ENCODE results near the gene TCEAL4. TPM values are rescaled to one million over a fixed set of nuclear protein-coding genes. Genes with fewer than 3 reads are reported as not detected.

The TCEAL4 gene
- 100 to 1,000 TPM; 343 to 818 (median 418) TPM for total RNA-seq

GRCh38 chrX:103585411-103586313 is at the start of gene TCEAL4:
Gene TCEAL4 (plus strand): TSS chrX:103585515. CDS start chrX:103586676, 1,161 bp downstream.
- Histone ChIP-seq H3K4me3 (peak within 1 kb of the TSS; percentile 67 to 77 (median 68)), H3K9me3 (no peaks in the 10 kb centered on the region), H3K27me3 (no peaks in the 10 kb centered on the region), H3K27ac (replicated peaks in 1 of 4) (peak within 1 kb of the TSS; percentile 86 to 91 (median 88)), H3K4me1 (peaks cover 0 to 37% (median 10%) of the 10 kb centered on the region in 4 donors), H3K36me3 (peaks cover 0 to 6% (median 0%) of the 10 kb centered on the region in 4 donors)
- intact Hi-C loops (cut with DNase I), result no loop called here
- no peak for DNase-seq (ENCODE audit: extremely low spot score)
- WGBS, result 22% methylated on average over 40 of the region's 56 CpGs
- TF ChIP-seq EP300 (IDR thresholded peaks at IDR 0.05) (no peak), POLR2AphosphoS5 (IDR thresholded peaks at IDR 0.05) (peak; percentile 71 to 87)

GRCh38 chrX:103536071-103536470 is 49.2 kb upstream of the TCEAL4 start:
- H3K4me1 ChIP-seq, result peaks cover 0 to 71% (median 21%) of the 10 kb centered on the region in 4 donors
- no peaks in the 10 kb centered on the region for H3K27me3 ChIP-seq
- DNase-seq (ENCODE audit: extremely low spot score), result no peak
- intact Hi-C loops (cut with DNase I), result no loop called here
- H3K27ac ChIP-seq (replicated peaks in 1 of 4), result peak overlapping the region; percentile 63 to 80 (median 72)
- no peaks in the 10 kb centered on the region for H3K36me3 ChIP-seq
- H3K4me3 ChIP-seq, result peak overlapping the region in 2 of 4 donors; percentile 3 to 13
- TF ChIP-seq CTCF (IDR thresholded peaks at IDR 0.05) (no peak), POLR2AphosphoS5 (IDR thresholded peaks at IDR 0.05) (peak; percentile 4 to 47)
- no peaks in the 10 kb centered on the region for H3K9me3 ChIP-seq

GRCh38 chrX:103536732-103537131 is 48.6 kb upstream of the TCEAL4 start:
- peak overlapping the region; percentile 63 to 80 (median 72) for H3K27ac ChIP-seq (replicated peaks in 1 of 4)
- no peak overlapping the region for H3K4me3 ChIP-seq
- intact Hi-C loops (cut with DNase I), result no loop called here

GRCh38 chrX:103537871-103538387 is 47.4 kb upstream of the TCEAL4 start:
- WGBS, result 67% methylated on average over 3 of the region's 3 CpGs
- no peaks in the 10 kb centered on the region for H3K9me3 ChIP-seq
- H3K27ac ChIP-seq (replicated peaks in 1 of 4), result peak overlapping the region; percentile 73 to 80 (median 76)
- no peak for TF ChIP-seq CTCF (IDR thresholded peaks at IDR 0.05)
- TF ChIP-seq EP300 (IDR thresholded peaks at IDR 0.05), result no peak
- TF ChIP-seq POLR2AphosphoS5 (IDR thresholded peaks at IDR 0.05), result no peak
- TF ChIP-seq POLR2A (IDR thresholded peaks at IDR 0.05; ENCODE audit: low read depth), result no peak
- peaks cover 0 to 71% (median 21%) of the 10 kb centered on the region in 4 donors for H3K4me1 ChIP-seq
- intact Hi-C loops (cut with DNase I), result no loop called here
- no peak overlapping the region for H3K4me3 ChIP-seq
- DNase-seq (ENCODE audit: extremely low spot score), result no peak
- no peaks in the 10 kb centered on the region for H3K27me3 ChIP-seq
- no peaks in the 10 kb centered on the region for H3K36me3 ChIP-seq

More at GRCh38 chrX:103536732-103537131, 48.6 kb upstream of the TCEAL4 start:
- Histone ChIP-seq H3K9me3 (no peaks in the 10 kb centered on the region), H3K27me3 (no peaks in the 10 kb centered on the region), H3K36me3 (no peaks in the 10 kb centered on the region), H3K4me1 (peaks cover 0 to 71% (median 21%) of the 10 kb centered on the region in 4 donors)
- DNase-seq (ENCODE audit: extremely low spot score), result no peak
- TF ChIP-seq POLR2AphosphoS5 (IDR thresholded peaks at IDR 0.05), result no peak
- peak in 1 of 3 experiments; percentile 26 for TF ChIP-seq CTCF (IDR thresholded peaks at IDR 0.05)

GRCh38 chrX:103538728-103539127 is 46.6 kb upstream of the TCEAL4 start:
- intact Hi-C loops (cut with DNase I), result no loop called here
- Histone ChIP-seq H3K36me3 (no peaks in the 10 kb centered on the region), H3K27me3 (no peaks in the 10 kb centered on the region), H3K27ac (replicated peaks in 1 of 4) (peak overlapping the region; percentile 73 to 80 (median 76)), H3K4me1 (peaks cover 0 to 69% (median 21%) of the 10 kb centered on the region in 4 donors), H3K4me3 (no peak overlapping the region), H3K9me3 (no peaks in the 10 kb centered on the region)
- no peak for DNase-seq (ENCODE audit: extremely low spot score)
- TF ChIP-seq EP300 (IDR thresholded peaks at IDR 0.05) (no peak), POLR2AphosphoS5 (IDR thresholded peaks at IDR 0.05) (peak; percentile 58 to 67), POLR2A (IDR thresholded peaks at IDR 0.05; ENCODE audit: low read depth) (no peak), CTCF (IDR thresholded peaks at IDR 0.05) (no peak)
